Right lobe of liver (tissue), 6 donors: ENCODE measurements around the gene MYO16. TPM values are rescaled to one million over a fixed set of nuclear protein-coding genes. Genes with fewer than 3 reads are reported as not detected.

Source experiments
- ATAC-seq, 4 donors: fragments of 200-7000 bp; cut with Tn5 transposase; one replicate each; pipeline ENCODE4 v1.9.1; 2020; ENCODE audit warnings: mild to moderate bottlenecking in 4 of 4, moderate library complexity in 4 of 4
- DNase-seq, 3 donors: peaks; one replicate each; pipeline ENCODE4 v3.0.0-alpha.2; 2020
- H3K27ac ChIP-seq, 3 donors: fragments of 200-600 bp; one replicate each; pipeline ENCODE4 v1.8.0; 2022
- H3K27me3 ChIP-seq, 2 donors: fragments of 200-600 bp; one replicate each; pipeline ENCODE4 v1.8.0; 2022
- H3K36me3 ChIP-seq, 4 donors: fragments of 200-600 bp; sonication (generic) in 1 of 4; one replicate each; pipeline versions ENCODE4 v1.5.1 to v1.8.0; 2017 to 2022; ENCODE audit warnings: control low read depth in 1 of 4
- H3K4me1 ChIP-seq, 4 donors: fragments of 200-600 bp; sonication (generic) in 1 of 4; one replicate each; pipeline versions ENCODE4 v1.5.1 to v1.8.0; 2017 to 2022; ENCODE audit warnings: control low read depth in 1 of 4
- H3K4me3 ChIP-seq, 3 donors: fragments of 200-600 bp; one replicate each; pipeline ENCODE4 v1.8.0; 2022
- H3K9me3 ChIP-seq, 4 donors: fragments of 200-600 bp; sonication (generic) in 1 of 4; one replicate each; pipeline versions ENCODE4 v1.5.1 to v1.8.0; 2017 to 2022; ENCODE audit warnings: control low read depth in 1 of 4
- CTCF ChIP-seq, 4 donors: fragments of 200-600 bp in 3 of 4; fragments of 450-650 bp in 1 of 4; IDR thresholded peaks; one replicate each; pipeline versions ENCODE4 v1.5.1 to v1.8.0; 2016 to 2022; ENCODE audit warnings: antibody characterized with exemption in 4 of 4, mild to moderate bottlenecking in 2 of 4
- POLR2A ChIP-seq: fragments of 450-650 bp; IDR thresholded peaks from one replicate; pipeline ENCODE4 v1.6.1; 2017; ENCODE audit warnings: antibody characterized with exemption, mild to moderate bottlenecking
- WGBS: methylation state at CpG from one replicate; pipeline ENCODE4 v1.1.6; 2018; ENCODE audit warnings: low coverage, low lambda C conversion rate; ENCODE audit not compliant: insufficient coverage; ENCODE audit errors: missing lambda C conversion rate; 5-methylcytosine and 5-hydroxymethylcytosine counted together
- intact Hi-C, 2 donors: fragments of 100-400 bp; cut with DNase I; formaldehyde crosslinking; loops; one replicate each; pipeline versions ENCODE4 v1.11.2 to v1.14.1; 2022
- total RNA-seq, 6 experiments: library from RNA; depleted of rRNA in 2 of 6; stranded (reverse); fragments of >200 nt in 2 of 6; fragmentation: NEBNext Ultra II Directional in 3 of 6; extraction: Animal tissue kit (Norgen Biotek cat#: 25700) in 3 of 6; gene quantifications; one replicate each; pipeline versions ENCODE4 v1.1.0 to v1.2.4, GENCODE V29; 2016 to 2023
- donor health status: DM: no; HTN: yes; CAD: no.
- donor health status: DM: no; HTN: no; CAD: no.
- donor health status: DM: no; HTN: no; CAD: no.
- donor health status: DM: no; HTN: yes; CAD: no.
- donor health status: DM: no; HTN: yes; CAD: no.

Gene MYO16
- total RNA-seq, 6 experiments from 2014 or later: 0.43 to 2.7 (median 0.93) TPM

GRCh38 chr13:109131698-109132257 lies 502.4 kb downstream of the MYO16 start:
- intact Hi-C loops: no loop called here
- 46% methylated on average over 10 of the region's 10 CpGs for WGBS
- TF ChIP-seq CTCF (IDR thresholded peaks at IDR 0.05) (no peak), POLR2A (no peak)
- DNase-seq (no peak), ATAC-seq (peak in 1 of 4 donors; percentile 29)
- H3K27ac ChIP-seq: no peak overlapping the region
- H3K4me1 ChIP-seq: no peaks in the 10 kb centered on the region
- no peaks in the 10 kb centered on the region for H3K9me3 ChIP-seq
- no peak overlapping the region for H3K4me3 ChIP-seq
- H3K27me3 ChIP-seq: no peaks in the 10 kb centered on the region
- no peaks in the 10 kb centered on the region for H3K36me3 ChIP-seq

- H3K9me3 ChIP-seq: no peaks in the 10 kb centered on the region
- H3K36me3 ChIP-seq: no peaks in the 10 kb centered on the region
- no peak overlapping the region for H3K4me3 ChIP-seq
- no peak for ATAC-seq
- H3K4me1 ChIP-seq: no peaks in the 10 kb centered on the region
- H3K27ac ChIP-seq: no peak overlapping the region
- intact Hi-C loops: no loop called here
- no peak for DNase-seq
- WGBS: 78% methylated on average over 4 of the region's 6 CpGs
- TF ChIP-seq POLR2A (no peak), CTCF (IDR thresholded peaks at IDR 0.05) (no peak)
- no peaks in the 10 kb centered on the region for H3K27me3 ChIP-seq
Observed at GRCh38 chr13:109135018-109135417, 505.6 kb downstream of the MYO16 start.

- no peaks in the 10 kb centered on the region for H3K36me3 ChIP-seq
- TF ChIP-seq POLR2A: no peak
- TF ChIP-seq CTCF (IDR thresholded peaks at IDR 0.05): no peak
- no peaks in the 10 kb centered on the region for H3K4me1 ChIP-seq
- WGBS: 95% methylated on average over 2 of the region's 2 CpGs
- ATAC-seq (no peak), DNase-seq (no peak)
- intact Hi-C loops: no loop called here
- H3K4me3 ChIP-seq: no peak overlapping the region
- H3K27me3 ChIP-seq: no peaks in the 10 kb centered on the region
- H3K27ac ChIP-seq: no peak overlapping the region
- no peaks in the 10 kb centered on the region for H3K9me3 ChIP-seq
Observed at GRCh38 chr13:109136873-109137272, 507.5 kb downstream of the MYO16 start.

- no peak overlapping the region for H3K4me3 ChIP-seq
- ATAC-seq (no peak), DNase-seq (no peak)
- TF ChIP-seq CTCF (IDR thresholded peaks at IDR 0.05) (no peak), POLR2A (no peak)
- H3K27me3 ChIP-seq: no peaks in the 10 kb centered on the region
- WGBS: 92% methylated on average over 9 of the region's 9 CpGs
- H3K9me3 ChIP-seq: no peaks in the 10 kb centered on the region
- intact Hi-C loops: no loop called here
- H3K4me1 ChIP-seq: no peaks in the 10 kb centered on the region
- no peaks in the 10 kb centered on the region for H3K36me3 ChIP-seq
- no peak overlapping the region for H3K27ac ChIP-seq
Observed at GRCh38 chr13:109139346-109139745, 509.9 kb downstream of the MYO16 start.
